ENCODE data around the gene ADGRG1. TPM values are rescaled to one million over a fixed set of nuclear protein-coding genes. Genes with fewer than 3 reads are reported as not detected.

Gene ADGRG1
- total RNA-seq, 1 experiment from 2014 or later, result 131 TPM

- DNase-seq, result no peak
- no peaks in the 10 kb centered on the region for H3K79me2 ChIP-seq (ENCODE audit: low read depth)
- no peak overlapping the region for H3K4me3 ChIP-seq
- no TSS peak for BruUV-seq (replicated peaks)
- H3K27ac ChIP-seq, result no peak overlapping the region
- POLR2A ChIA-PET (ENCODE audit: unreplicated experiment), result no interaction called here
- CTCF ChIA-PET, result interaction anchor here (0.7 kb wide), 1 partner anchor 21 kb away, joined by 4 read pairs; no protein-coding TSS in a partner anchor
- H3K9me2 ChIP-seq (ENCODE audit: insufficient read depth), result no peaks in the 10 kb centered on the region
- H2AFZ ChIP-seq, result no peak overlapping the region
- H3K36me3 ChIP-seq (ENCODE audit: low read depth), result no peaks in the 10 kb centered on the region
- no peak overlapping the region for H3K4me2 ChIP-seq
- no peaks in the 10 kb centered on the region for H3K4me1 ChIP-seq (replicated peaks; ENCODE audit: insufficient read depth)
- no peak for TF ChIP-seq CTCF (conservative IDR thresholded peaks at IDR 0.05)
- TF ChIP-seq EZH2 (IDR thresholded peaks at IDR 0.05; ENCODE audit: low read depth), result no peak
- no peaks in the 10 kb centered on the region for H3K9me3 ChIP-seq (ENCODE audit: insufficient read depth, low read depth)
- no peaks in the 10 kb centered on the region for H3F3A ChIP-seq (ENCODE audit: insufficient read depth, low read depth)
- intact Hi-C loops (cut with micrococcal nuclease; ENCODE audit: unreplicated experiment), result no loop called here
- no peaks in the 10 kb centered on the region for H3K27me3 ChIP-seq (ENCODE audit: insufficient read depth, low read depth)
- H4K20me1 ChIP-seq (ENCODE audit: insufficient read depth), result no peaks in the 10 kb centered on the region
These were observed 76.7 kb downstream of the ADGRG1 start for GRCh38 chr16:57704905-57705852.

GRCh38 chr16:57706717-57707116 lies 78.3 kb downstream of the ADGRG1 start:
- POLR2A ChIA-PET (ENCODE audit: unreplicated experiment), result no interaction called here
- Histone ChIP-seq H4K20me1 (ENCODE audit: insufficient read depth) (no peaks in the 10 kb centered on the region), H3K4me1 (replicated peaks; ENCODE audit: insufficient read depth) (no peaks in the 10 kb centered on the region), H3K27ac (no peak overlapping the region), H3K4me2 (no peak overlapping the region), H3K27me3 (ENCODE audit: insufficient read depth, low read depth) (no peaks in the 10 kb centered on the region), H3K9me2 (ENCODE audit: insufficient read depth) (no peaks in the 10 kb centered on the region), H3F3A (ENCODE audit: insufficient read depth, low read depth) (no peaks in the 10 kb centered on the region), H3K79me2 (ENCODE audit: low read depth) (no peaks in the 10 kb centered on the region), H3K4me3 (no peak overlapping the region), H3K9me3 (ENCODE audit: insufficient read depth, low read depth) (no peaks in the 10 kb centered on the region), H2AFZ (no peak overlapping the region), H3K36me3 (ENCODE audit: low read depth) (no peaks in the 10 kb centered on the region)
- intact Hi-C loops (cut with micrococcal nuclease; ENCODE audit: unreplicated experiment), result no loop called here
- TF ChIP-seq EZH2 (IDR thresholded peaks at IDR 0.05; ENCODE audit: low read depth) (no peak), CTCF (conservative IDR thresholded peaks at IDR 0.05) (no peak)
- no peak for DNase-seq
- CTCF ChIA-PET, result no interaction called here
- BruUV-seq (replicated peaks), result no TSS peak

GRCh38 chr16:57707331-57707730 lies 78.9 kb downstream of the ADGRG1 start:
- CTCF ChIA-PET, result no interaction called here
- Histone ChIP-seq H3K4me2 (no peak overlapping the region), H4K20me1 (ENCODE audit: insufficient read depth) (no peaks in the 10 kb centered on the region), H3K9me3 (ENCODE audit: insufficient read depth, low read depth) (no peaks in the 10 kb centered on the region), H3K4me3 (no peak overlapping the region), H3K36me3 (ENCODE audit: low read depth) (no peaks in the 10 kb centered on the region), H3K27ac (no peak overlapping the region), H3K27me3 (ENCODE audit: insufficient read depth, low read depth) (no peaks in the 10 kb centered on the region), H3K79me2 (ENCODE audit: low read depth) (no peaks in the 10 kb centered on the region), H2AFZ (no peak overlapping the region), H3K4me1 (replicated peaks; ENCODE audit: insufficient read depth) (no peaks in the 10 kb centered on the region), H3K9me2 (ENCODE audit: insufficient read depth) (no peaks in the 10 kb centered on the region), H3F3A (ENCODE audit: insufficient read depth, low read depth) (no peaks in the 10 kb centered on the region)
- no peak for DNase-seq
- POLR2A ChIA-PET (ENCODE audit: unreplicated experiment), result no interaction called here
- TF ChIP-seq EZH2 (IDR thresholded peaks at IDR 0.05; ENCODE audit: low read depth) (no peak), CTCF (conservative IDR thresholded peaks at IDR 0.05) (no peak)
- BruUV-seq (replicated peaks), result no TSS peak
- intact Hi-C loops (cut with micrococcal nuclease; ENCODE audit: unreplicated experiment), result no loop called here
